Trophoblast cell (in vitro differentiated cells and primary cell): ENCODE data around the gene DTWD1.

Experiments
- DNase-seq, 2 donors: peaks; one replicate each; pipeline ENCODE4 v3.0.0-alpha.2; 2016
- H2AFZ ChIP-seq: 2 replicates; pipeline ENCODE4 v1.6.1; 2013; ENCODE audit warnings: low read length, moderate library complexity, mild to moderate bottlenecking; ENCODE audit not compliant: insufficient read depth, poor library complexity
- H2AK5ac ChIP-seq: 2 replicates; pipeline ENCODE4 v1.6.1; 2013; ENCODE audit warnings: mild to moderate bottlenecking, low read length
- H2BK120ac ChIP-seq: 2 replicates; pipeline ENCODE4 v1.6.1; 2013; ENCODE audit warnings: low read length, mild to moderate bottlenecking, moderate library complexity; ENCODE audit not compliant: insufficient read depth, poor library complexity
- H2BK12ac ChIP-seq: 2 replicates; pipeline ENCODE4 v1.6.1; 2013; ENCODE audit warnings: mild to moderate bottlenecking, low read length, moderate library complexity
- H2BK5ac ChIP-seq: 2 replicates; pipeline ENCODE4 v1.6.1; 2013; ENCODE audit warnings: low read length, low read depth, moderate library complexity, mild to moderate bottlenecking; ENCODE audit not compliant: poor library complexity
- H3K14ac ChIP-seq: 2 replicates; pipeline ENCODE4 v1.6.1; 2013; ENCODE audit warnings: mild to moderate bottlenecking, low read length
- H3K18ac ChIP-seq: 2 replicates; pipeline ENCODE4 v1.6.1; 2013; ENCODE audit warnings: mild to moderate bottlenecking, low read length
- H3K23ac ChIP-seq: 2 replicates; pipeline ENCODE4 v1.6.1; 2013; ENCODE audit warnings: low read length
- H3K27ac ChIP-seq: 2 replicates; pipeline ENCODE4 v1.5.1; 2013; ENCODE audit warnings: low read depth, mild to moderate bottlenecking, inconsistent platforms, low read length, moderate library complexity
- H3K27me3 ChIP-seq: 2 replicates; pipeline ENCODE4 v1.6.1; 2013; ENCODE audit warnings: inconsistent platforms, mild to moderate bottlenecking, low read length, moderate library complexity; ENCODE audit not compliant: insufficient read depth
- H3K36me3 ChIP-seq, 2 experiments: 1 replicate in 1 of 2; 2 replicates in 1 of 2; pipeline ENCODE4 v1.6.1; 2013; ENCODE audit warnings: low read length in 2 of 2, mild to moderate bottlenecking in 2 of 2, moderate library complexity in 1 of 2; ENCODE audit not compliant: insufficient read depth in 2 of 2, control insufficient read depth in 1 of 2
- H3K4ac ChIP-seq: 2 replicates; pipeline ENCODE4 v1.6.1; 2013; ENCODE audit warnings: low read depth, mild to moderate bottlenecking, low read length, moderate library complexity
- H3K4me1 ChIP-seq, 2 experiments: 1 replicate in 1 of 2; 2 replicates in 1 of 2; pipeline ENCODE4 v1.6.1; 2013; ENCODE audit warnings: low read length in 2 of 2, mild to moderate bottlenecking in 2 of 2, moderate library complexity in 1 of 2; ENCODE audit not compliant: insufficient read depth in 2 of 2, control insufficient read depth in 1 of 2
- H3K4me2 ChIP-seq: 2 replicates; pipeline ENCODE4 v1.6.1; 2013; ENCODE audit warnings: inconsistent platforms, mild to moderate bottlenecking, low read length, moderate library complexity
- H3K4me3 ChIP-seq: 2 replicates; pipeline ENCODE4 v1.5.1; 2013; ENCODE audit warnings: mild to moderate bottlenecking, low read depth, low read length, inconsistent platforms
- H3K79me1 ChIP-seq: one replicate; pipeline ENCODE4 v1.6.1; 2013; ENCODE audit warnings: low read length
- H3K79me2 ChIP-seq: 2 replicates; pipeline ENCODE4 v1.6.1; 2013; ENCODE audit warnings: low read length, mild to moderate bottlenecking; ENCODE audit not compliant: control insufficient read depth, insufficient read depth, poor library complexity
- H3K9ac ChIP-seq: 2 replicates; pipeline ENCODE4 v1.6.1; 2013; ENCODE audit warnings: mild to moderate bottlenecking, low read length
- H3K9me3 ChIP-seq: 2 replicates; pipeline ENCODE4 v1.6.1; 2013; ENCODE audit warnings: low read depth, mild to moderate bottlenecking, control low read depth, inconsistent platforms, low read length; ENCODE audit not compliant: insufficient read depth
- H4K12ac ChIP-seq: 2 replicates; pipeline ENCODE4 v1.6.1; 2013; ENCODE audit warnings: low read depth, mild to moderate bottlenecking, low read length, moderate library complexity
- H4K8ac ChIP-seq: 2 replicates; pipeline ENCODE4 v1.6.1; 2013; ENCODE audit warnings: low read depth, mild to moderate bottlenecking, low read length, moderate library complexity
- H4K91ac ChIP-seq: one replicate; pipeline ENCODE4 v1.6.1; 2013; ENCODE audit warnings: low read depth, mild to moderate bottlenecking, low read length, moderate library complexity
- WGBS: extraction: QIAGEN DNeasy Blood & Tissue Kit; methylation state at CpG from one replicate; pipeline ENCODE4 v1.1.7; 2013; ENCODE audit warnings: missing lambda C conversion rate; ENCODE audit not compliant: insufficient read length, insufficient coverage; ENCODE audit errors: extremely low coverage; 5-methylcytosine and 5-hydroxymethylcytosine counted together

DTWD1 gene

GRCh38 chr15:49692514-49693090, 71.8 kb downstream of the DTWD1 start:
- Histone ChIP-seq H3K23ac (no peak overlapping the region), H4K91ac (no peak overlapping the region), H4K12ac (no peak overlapping the region), H3K4ac (no peak overlapping the region), H3K18ac (no peak overlapping the region), H3K4me1 (no peaks in the 10 kb centered on the region), H3K27ac (no peak overlapping the region), H3K4me2 (no peak overlapping the region), H2BK120ac (no peak overlapping the region), H3K9me3 (no peaks in the 10 kb centered on the region), H3K14ac (no peak overlapping the region), H3K27me3 (no peaks in the 10 kb centered on the region), H3K79me1 (no peaks in the 10 kb centered on the region), H3K4me3 (no peak overlapping the region), H2BK5ac (no peak overlapping the region), H2AK5ac (no peak overlapping the region), H3K79me2 (no peaks in the 10 kb centered on the region), H2BK12ac (no peak overlapping the region), H2AFZ (no peak overlapping the region), H4K8ac (no peak overlapping the region), H3K36me3 (no peaks in the 10 kb centered on the region), H3K9ac (no peak overlapping the region)
- no CpG with 5 or more reads among the region's 2 CpGs for WGBS
- DNase-seq, result no peak

- no peak overlapping the region for H4K8ac ChIP-seq
- H4K12ac ChIP-seq, result no peak overlapping the region
- no peak overlapping the region for H3K18ac ChIP-seq
- no peak for DNase-seq
- H3K4ac ChIP-seq, result no peak overlapping the region
- H3K27ac ChIP-seq, result no peak overlapping the region
- H3K4me3 ChIP-seq, result no peak overlapping the region
- H2BK120ac ChIP-seq, result no peak overlapping the region
- no peak overlapping the region for H2AFZ ChIP-seq
- H3K14ac ChIP-seq, result no peak overlapping the region
- H3K79me2 ChIP-seq, result no peaks in the 10 kb centered on the region
- H3K4me2 ChIP-seq, result no peak overlapping the region
- no peaks in the 10 kb centered on the region for H3K9me3 ChIP-seq
- H3K36me3 ChIP-seq, result no peaks in the 10 kb centered on the region
- no peaks in the 10 kb centered on the region for H3K79me1 ChIP-seq
- H3K27me3 ChIP-seq, result no peaks in the 10 kb centered on the region
- no peak overlapping the region for H3K23ac ChIP-seq
- no peak overlapping the region for H3K9ac ChIP-seq
- H3K4me1 ChIP-seq, result no peaks in the 10 kb centered on the region
- no peak overlapping the region for H2BK5ac ChIP-seq
- no peak overlapping the region for H2AK5ac ChIP-seq
- no peak overlapping the region for H4K91ac ChIP-seq
- no peak overlapping the region for H2BK12ac ChIP-seq
These were observed 72.7 kb downstream of the DTWD1 start for GRCh38 chr15:49693498-49693897.

- H3K9me3 ChIP-seq, result no peaks in the 10 kb centered on the region
- no peak overlapping the region for H3K4me3 ChIP-seq
- no peak overlapping the region for H2AFZ ChIP-seq
- H3K4me1 ChIP-seq, result no peaks in the 10 kb centered on the region
- WGBS, result no CpG with 5 or more reads among the region's 2 CpGs
- H4K91ac ChIP-seq, result no peak overlapping the region
- no peak overlapping the region for H2AK5ac ChIP-seq
- no peaks in the 10 kb centered on the region for H3K27me3 ChIP-seq
- H4K8ac ChIP-seq, result no peak overlapping the region
- no peaks in the 10 kb centered on the region for H3K36me3 ChIP-seq
- DNase-seq, result peak; percentile 45 to 63
- H2BK12ac ChIP-seq, result no peak overlapping the region
- no peak overlapping the region for H4K12ac ChIP-seq
- no peak overlapping the region for H2BK120ac ChIP-seq
- no peak overlapping the region for H3K18ac ChIP-seq
- H3K27ac ChIP-seq, result no peak overlapping the region
- H3K79me1 ChIP-seq, result no peaks in the 10 kb centered on the region
- no peak overlapping the region for H3K14ac ChIP-seq
- H3K4me2 ChIP-seq, result no peak overlapping the region
- H3K9ac ChIP-seq, result no peak overlapping the region
- no peaks in the 10 kb centered on the region for H3K79me2 ChIP-seq
- H3K23ac ChIP-seq, result no peak overlapping the region
- no peak overlapping the region for H3K4ac ChIP-seq
- H2BK5ac ChIP-seq, result no peak overlapping the region
These were observed 75.6 kb downstream of the DTWD1 start for GRCh38 chr15:49696433-49696832.

- Histone ChIP-seq H3K27me3 (no peaks in the 10 kb centered on the region), H2BK5ac (no peak overlapping the region), H4K91ac (no peak overlapping the region), H2BK12ac (no peak overlapping the region), H3K79me1 (no peaks in the 10 kb centered on the region), H3K79me2 (no peaks in the 10 kb centered on the region), H3K23ac (no peak overlapping the region), H3K14ac (no peak overlapping the region), H3K18ac (no peak overlapping the region), H3K9me3 (no peaks in the 10 kb centered on the region), H3K36me3 (no peaks in the 10 kb centered on the region), H3K9ac (no peak overlapping the region), H3K4me3 (no peak overlapping the region), H2AFZ (no peak overlapping the region), H2AK5ac (no peak overlapping the region), H3K4ac (no peak overlapping the region), H3K27ac (no peak overlapping the region), H2BK120ac (no peak overlapping the region), H3K4me1 (no peaks in the 10 kb centered on the region), H4K8ac (no peak overlapping the region), H4K12ac (no peak overlapping the region), H3K4me2 (no peak overlapping the region)
- peak; percentile 16 to 57 for DNase-seq
- no CpG with 5 or more reads among the region's 1 CpG for WGBS
These were observed 76.3 kb downstream of the DTWD1 start for GRCh38 chr15:49697121-49697520.
